Thyroid gland (tissue), 4 donors: ENCODE data around the gene CIB2. TPM values are rescaled to one million over a fixed set of nuclear protein-coding genes. Genes with fewer than 3 reads are reported as not detected.

Source experiments
- DNase-seq, 2 donors: peaks; one replicate each; pipeline ENCODE4 v3.0.0-alpha.2; 2019
- H3K27ac ChIP-seq, 3 donors: fragments of 200-600 bp; sonication (generic); 1 replicate in 2 of 3; 2 replicates in 1 of 3; pipeline ENCODE4 v1.5.1; 2016 to 2019; ENCODE audit warnings: mild to moderate bottlenecking in 1 of 3, moderate library complexity in 1 of 3
- H3K27me3 ChIP-seq: fragments of 200-600 bp; sonication (generic); one replicate; pipeline ENCODE4 v1.5.1; 2019
- H3K36me3 ChIP-seq, 2 donors: fragments of 200-600 bp; sonication (generic); one replicate each; pipeline ENCODE4 v1.5.1; 2016 to 2019
- H3K4me1 ChIP-seq, 2 donors: fragments of 200-600 bp; sonication (generic); one replicate each; pipeline ENCODE4 v1.5.1; 2017 to 2019
- H3K4me3 ChIP-seq, 3 donors: fragments of 200-600 bp; sonication (generic); replicated peaks in 1 of 3; 1 replicate in 2 of 3; 2 replicates in 1 of 3; pipeline ENCODE4 v1.5.1; 2016; ENCODE audit warnings: mild to moderate bottlenecking in 1 of 3
- H3K9me3 ChIP-seq: fragments of 200-600 bp; sonication (generic); one replicate; pipeline ENCODE4 v1.5.1; 2017
- POLR2A ChIP-seq, 2 donors: fragments of 450-650 bp; IDR thresholded peaks; one replicate each; pipeline ENCODE4 v1.6.1; 2017; ENCODE audit warnings: antibody characterized with exemption in 2 of 2, mild to moderate bottlenecking in 2 of 2, moderate library complexity in 1 of 2
- WGBS, 2 donors: methylation state at CpG; one replicate each; pipeline ENCODE4 v1.1.5; 2017; 5-methylcytosine and 5-hydroxymethylcytosine counted together
- intact Hi-C: fragments of 100-400 bp; cut with DNase I; formaldehyde crosslinking; loops from one replicate; pipeline ENCODE4 v1.15.1; 2023
- total RNA-seq, 4 donors: library from RNA; depleted of rRNA; stranded (reverse); fragments of >200 nt; gene quantifications; one replicate each; pipeline ENCODE4 v1.2.3, GENCODE V29; 2016
- TF ChIP-seq, protein P1 (sequence below), 6 experiments: fragments of 200-600 bp in 3 of 6; fragments of 450-650 bp in 3 of 6; sonication (generic) in 3 of 6; IDR thresholded peaks; one replicate each; pipeline ENCODE4 v1.5.1; 2016 to 2019; ENCODE audit warnings: antibody characterized with exemption in 6 of 6, mild to moderate bottlenecking in 2 of 6, inconsistent platforms in 1 of 6, moderate library complexity in 1 of 6

Gene CIB2
- total RNA-seq, 4 donors from 2014 or later = 4.1 to 7.5 (median 4.9) TPM

GRCh38 chr15:78090422-78091063, 40.7 kb downstream of the CIB2 start:
- DNase-seq = no peak
- H3K27ac ChIP-seq = no peak overlapping the region
- intact Hi-C loops = no loop called here
- H3K4me1 ChIP-seq = peaks cover 0 to 11% of the 10 kb centered on the region in 2 donors
- TF ChIP-seq, protein P1, sequence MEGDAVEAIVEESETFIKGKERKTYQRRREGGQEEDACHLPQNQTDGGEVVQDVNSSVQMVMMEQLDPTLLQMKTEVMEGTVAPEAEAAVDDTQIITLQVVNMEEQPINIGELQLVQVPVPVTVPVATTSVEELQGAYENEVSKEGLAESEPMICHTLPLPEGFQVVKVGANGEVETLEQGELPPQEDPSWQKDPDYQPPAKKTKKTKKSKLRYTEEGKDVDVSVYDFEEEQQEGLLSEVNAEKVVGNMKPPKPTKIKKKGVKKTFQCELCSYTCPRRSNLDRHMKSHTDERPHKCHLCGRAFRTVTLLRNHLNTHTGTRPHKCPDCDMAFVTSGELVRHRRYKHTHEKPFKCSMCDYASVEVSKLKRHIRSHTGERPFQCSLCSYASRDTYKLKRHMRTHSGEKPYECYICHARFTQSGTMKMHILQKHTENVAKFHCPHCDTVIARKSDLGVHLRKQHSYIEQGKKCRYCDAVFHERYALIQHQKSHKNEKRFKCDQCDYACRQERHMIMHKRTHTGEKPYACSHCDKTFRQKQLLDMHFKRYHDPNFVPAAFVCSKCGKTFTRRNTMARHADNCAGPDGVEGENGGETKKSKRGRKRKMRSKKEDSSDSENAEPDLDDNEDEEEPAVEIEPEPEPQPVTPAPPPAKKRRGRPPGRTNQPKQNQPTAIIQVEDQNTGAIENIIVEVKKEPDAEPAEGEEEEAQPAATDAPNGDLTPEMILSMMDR (IDR thresholded peaks at IDR 0.05) = no peak
- no peak for TF ChIP-seq POLR2A (IDR thresholded peaks at IDR 0.05)
- no peak overlapping the region for H3K4me3 ChIP-seq
- H3K36me3 ChIP-seq = no peaks in the 10 kb centered on the region
- 95% methylated on average over 3 of the region's 3 CpGs for WGBS, 2 donors
- no peaks in the 10 kb centered on the region for H3K9me3 ChIP-seq
- no peaks in the 10 kb centered on the region for H3K27me3 ChIP-seq

DNA sequence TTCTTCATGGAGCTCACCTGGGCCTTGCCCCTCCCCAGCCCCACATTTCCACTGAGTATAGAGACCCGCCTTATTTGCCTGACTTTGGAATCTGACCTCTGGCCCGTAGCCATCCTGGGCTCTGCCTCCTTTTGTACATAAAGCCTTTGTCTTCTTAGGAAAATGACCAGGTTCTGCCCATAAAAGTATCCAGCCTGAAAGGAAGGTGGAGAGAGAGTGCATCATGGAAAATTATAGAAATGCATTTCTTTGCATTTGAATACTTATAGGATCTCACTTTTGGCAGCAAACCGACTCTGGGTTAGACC, 42.5 kb downstream of the CIB2 start:
- intact Hi-C loops = no loop called here
- no peak for DNase-seq
- Histone ChIP-seq H3K36me3 (no peaks in the 10 kb centered on the region), H3K9me3 (no peaks in the 10 kb centered on the region), H3K27ac (no peak overlapping the region), H3K4me3 (no peak overlapping the region), H3K27me3 (no peaks in the 10 kb centered on the region), H3K4me1 (peaks cover 0 to 14% of the 10 kb centered on the region in 2 donors)
- TF ChIP-seq, protein P1 (IDR thresholded peaks at IDR 0.05) = no peak
- no peak for TF ChIP-seq POLR2A (IDR thresholded peaks at IDR 0.05)
- WGBS, 2 donors = 83 to 92% methylated on average over 3 of the region's 3 CpGs

DNA sequence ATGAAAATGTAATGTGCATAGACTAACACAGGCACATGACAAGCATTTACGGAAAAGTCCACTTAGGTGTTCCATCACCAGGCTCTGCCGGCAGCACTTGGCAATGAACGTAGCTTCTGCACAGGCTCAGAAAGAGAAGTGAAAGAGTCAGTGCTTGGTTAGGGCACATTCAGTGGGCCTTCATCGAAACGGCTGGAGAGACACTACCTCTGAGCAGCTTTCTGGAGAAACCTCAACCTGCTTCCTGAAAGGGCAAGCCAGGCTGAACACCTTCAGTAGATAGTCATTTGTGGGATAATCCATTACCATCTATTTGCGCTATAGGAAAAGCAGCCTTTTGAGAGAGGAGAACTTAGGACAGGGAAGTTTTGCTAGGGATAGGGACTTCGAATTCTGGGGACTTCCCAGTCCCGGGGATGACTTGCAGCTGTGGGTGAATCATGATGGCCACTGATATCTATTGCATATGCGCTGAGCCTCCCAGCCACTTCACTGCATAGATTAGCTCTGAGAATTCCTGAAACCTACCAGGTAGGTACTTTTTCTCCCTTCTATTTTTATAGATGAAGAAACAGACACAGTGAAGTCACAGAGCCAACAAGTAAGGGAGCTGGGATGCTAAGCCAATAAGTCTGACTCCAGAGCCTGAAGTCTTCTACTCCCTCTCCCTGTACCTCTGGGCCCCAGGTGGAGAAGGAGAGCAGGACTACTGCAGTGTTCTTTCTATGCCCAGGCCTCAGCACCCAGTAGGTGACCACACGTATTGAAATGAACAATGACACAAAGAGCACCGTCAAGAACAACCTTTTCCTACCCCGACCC, 43.1 kb downstream of the CIB2 start:
- DNase-seq = no peak
- no peaks in the 10 kb centered on the region for H3K27me3 ChIP-seq
- peaks cover 0 to 14% of the 10 kb centered on the region in 2 donors for H3K4me1 ChIP-seq
- 88 to 89% methylated on average over 12 of the region's 12 CpGs for WGBS, 2 donors
- TF ChIP-seq POLR2A (IDR thresholded peaks at IDR 0.05) = no peak
- TF ChIP-seq, protein P1 (IDR thresholded peaks at IDR 0.05) = no peak
- intact Hi-C loops = no loop called here
- H3K9me3 ChIP-seq = no peaks in the 10 kb centered on the region
- H3K4me3 ChIP-seq = no peak overlapping the region
- no peaks in the 10 kb centered on the region for H3K36me3 ChIP-seq
- H3K27ac ChIP-seq = no peak overlapping the region

DNA sequence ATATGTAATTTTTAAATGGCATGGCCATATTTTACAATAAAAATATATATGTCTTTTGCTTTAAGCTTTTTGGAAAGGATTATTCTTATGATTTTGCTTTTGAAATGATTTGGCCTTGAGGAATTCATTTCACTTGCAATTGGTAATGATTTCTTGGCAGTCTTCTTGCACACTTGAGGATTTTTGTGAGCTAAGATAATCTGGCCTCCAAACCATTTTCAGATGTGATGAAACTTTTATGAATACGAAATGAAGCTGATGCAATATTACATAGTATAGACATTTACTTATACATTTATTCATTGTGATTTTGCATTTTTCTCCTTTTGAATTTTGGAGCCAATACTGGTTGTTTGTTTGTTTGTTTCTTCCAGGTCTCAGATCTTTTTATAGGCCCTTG, 45.3 kb downstream of the CIB2 start:
- H3K9me3 ChIP-seq = no peaks in the 10 kb centered on the region
- no peaks in the 10 kb centered on the region for H3K27me3 ChIP-seq
- intact Hi-C loops = no loop called here
- no peak overlapping the region for H3K4me3 ChIP-seq
- H3K36me3 ChIP-seq = no peaks in the 10 kb centered on the region
- no peak overlapping the region for H3K27ac ChIP-seq
- TF ChIP-seq POLR2A (IDR thresholded peaks at IDR 0.05) = no peak
- TF ChIP-seq, protein P1 (IDR thresholded peaks at IDR 0.05) = no peak
- 74 to 79% methylated on average over 1 of the region's 1 CpG for WGBS, 2 donors
- H3K4me1 ChIP-seq = peaks cover 0 to 3% of the 10 kb centered on the region in 2 donors
- no peak for DNase-seq

- peaks cover 0 to 3% of the 10 kb centered on the region in 2 donors for H3K4me1 ChIP-seq
- intact Hi-C loops = no loop called here
- DNase-seq = no peak
- no peaks in the 10 kb centered on the region for H3K27me3 ChIP-seq
- no peak overlapping the region for H3K4me3 ChIP-seq
- H3K36me3 ChIP-seq = no peaks in the 10 kb centered on the region
- WGBS, 2 donors = 62 to 72% methylated on average over 5 of the region's 5 CpGs
- no peaks in the 10 kb centered on the region for H3K9me3 ChIP-seq
- no peak overlapping the region for H3K27ac ChIP-seq
- TF ChIP-seq POLR2A (IDR thresholded peaks at IDR 0.05) = no peak
- TF ChIP-seq, protein P1 (IDR thresholded peaks at IDR 0.05) = no peak
Observed at GRCh38 chr15:78084449-78084750, 46.8 kb downstream of the CIB2 start.
